ENCODE data around the gene COPB2. TPM values are rescaled to one million over a fixed set of nuclear protein-coding genes. Genes with fewer than 3 reads are reported as not detected.

COPB2 gene
- total and polyA plus RNA-seq, 2 of the 8 experiments (the other 6 are each of a cell fraction or from before 2014, with no cell fraction given) = 40.3 to 119 TPM

GRCh38 chr3:139308560-139308959 is 80.9 kb downstream of the COPB2 start:
- POLR2A ChIA-PET (ENCODE audit: partially characterized antibody) = no interaction called here

More at GRCh38 chr3:139308560-139308959, 80.9 kb downstream of the COPB2 start:
- WGBS, 2 experiments (ENCODE audit: extremely low coverage in 1 of 2, insufficient coverage in 1 of 2, insufficient read length in 1 of 2, insufficient replicate concordance in 2 of 2, low coverage in 1 of 2, low lambda C conversion rate in 2 of 2, missing lambda C conversion rate in 1 of 2) = no CpG with 5 or more reads among the region's 4 CpGs
- Histone ChIP-seq H3K23ac (ENCODE audit: insufficient read length) (no peak overlapping the region), H2BK20ac (ENCODE audit: low read length) (no peak overlapping the region), H3K4me1 (replicated peaks in 1 of 4; ENCODE audit: control insufficient read depth in 3 of 4, insufficient read depth in 4 of 4, low read length in 3 of 4) (peaks cover 0 to 4% (median 0%) of the 10 kb centered on the region in 4 experiments; a peak in 2 of 7 replicates), H2BK5ac (ENCODE audit: low read depth, low read length) (no peak overlapping the region), H2BK120ac (replicated peaks; ENCODE audit: low read depth, low read length) (no peak overlapping the region), H2AK5ac (ENCODE audit: low read depth, low read length) (no peak overlapping the region), H4K5ac (ENCODE audit: insufficient read length, low read depth, low read length) (no peak overlapping the region), H3K36me3 (ENCODE audit: control insufficient read depth in 2 of 4, insufficient read depth in 4 of 4, low read length in 3 of 4) (no peaks in the 10 kb centered on the region), H3K9ac (replicated peaks in 1 of 4; ENCODE audit: extremely low read depth in 1 of 4, low read depth in 3 of 4, low read length in 3 of 4) (no peak overlapping the region), H3K27me3 (replicated peaks in 1 of 4; ENCODE audit: control insufficient read depth in 3 of 4, extremely low read depth in 1 of 4, insufficient read depth in 3 of 4, low read length in 3 of 4) (no peaks in the 10 kb centered on the region), H3K4me2 (ENCODE audit: insufficient read depth in 1 of 2, low read depth in 2 of 2, low read length in 2 of 2) (no peak overlapping the region), H3K79me2 (ENCODE audit: control insufficient read depth in 1 of 2, insufficient read depth in 2 of 2, low read length in 2 of 2) (no peaks in the 10 kb centered on the region), H3K14ac (ENCODE audit: insufficient read length) (no peak overlapping the region), H3K27ac (ENCODE audit: low read depth, low read length) (no peak overlapping the region), H3K79me1 (ENCODE audit: low read depth, low read length) (no peaks in the 10 kb centered on the region), H4K8ac (ENCODE audit: extremely low read depth, insufficient read depth, low read length) (no peak overlapping the region), H2BK12ac (ENCODE audit: low read depth, low read length) (no peak overlapping the region), H3K23me2 (ENCODE audit: low read depth, low read length) (peaks cover 1% of the 10 kb centered on the region; the same call in 1 of the 2 replicates), H3K56ac (replicated peaks; ENCODE audit: insufficient read length, low read depth, low read length) (no peak overlapping the region), H3K4ac (replicated peaks; ENCODE audit: insufficient read length, low read depth, low read length) (no peak overlapping the region), H4K20me1 (replicated peaks in 1 of 2; ENCODE audit: control insufficient read depth in 1 of 2, insufficient read depth in 2 of 2, low read length in 2 of 2) (no peaks in the 10 kb centered on the region), H2BK15ac (ENCODE audit: low read length) (no peak overlapping the region), H3K4me3 (ENCODE audit: extremely low read depth in 1 of 4, insufficient read depth in 2 of 4, low read depth in 3 of 4, low read length in 4 of 4) (no peak overlapping the region), H4K91ac (replicated peaks; ENCODE audit: insufficient read length, low read length) (no peak overlapping the region), H3K9me3 (ENCODE audit: insufficient read depth in 2 of 2, low read depth in 1 of 2, low read length in 1 of 2) (no peaks in the 10 kb centered on the region), H2AFZ (ENCODE audit: low read length) (no peak overlapping the region; the same call in 1 of the 2 replicates), H3K18ac (ENCODE audit: extremely low read depth, low read length) (no peak overlapping the region)
- DNase-seq (ENCODE audit: low read depth in 1 of 2, low spot score in 2 of 2) = no peak
- FAIRE-seq = no peak
- CTCF ChIA-PET (ENCODE audit: partially characterized antibody) = interaction anchor here (0.6 to 12.6 kb wide), 3 partner anchors 7 to 328 kb away, joined by 3 to 103 read pairs (median 3); no protein-coding TSS in a partner anchor
- TF ChIP-seq RXRA (IDR thresholded peaks at IDR 0.05; ENCODE audit: insufficient read depth, low read depth, low read length) = no peak
- TF ChIP-seq FOSL1 (IDR thresholded peaks at IDR 0.05; ENCODE audit: insufficient read depth, low read depth, low read length) = no peak
- TF ChIP-seq RAD21 (IDR thresholded peaks at IDR 0.05 in 1 of 2, conservative IDR thresholded peaks at IDR 0.05 in 1 of 2; ENCODE audit: low read depth in 2 of 2, low read length in 2 of 2) = no peak
- no peak for TF ChIP-seq JUN (IDR thresholded peaks at IDR 0.05; ENCODE audit: low read depth, low read length)
- TF ChIP-seq SP4 (IDR thresholded peaks at IDR 0.05; ENCODE audit: low read length) = no peak
- no peak for TF ChIP-seq CBX5 (IDR thresholded peaks at IDR 0.05; ENCODE audit: low read depth, low read length)

All from H1 (cell line).